OCI-LY1 (cell line): ENCODE results near the gene MAFG.

Experiments used
- H2AFZ ChIP-seq: fragments of 200-600 bp; sonication (generic), shearing (Covaris generic); 2 replicates; pipeline ENCODE4 v1.6.0; 2014; ENCODE audit warnings: antibody characterized with exemption, mild to moderate bottlenecking, low read length
- H3F3A ChIP-seq: fragments of 200-600 bp; sonication (generic), shearing (Covaris generic); 2 replicates; pipeline ENCODE4 v1.6.0; 2014; ENCODE audit warnings: mild to moderate bottlenecking, antibody characterized with exemption, low read length, moderate library complexity; ENCODE audit not compliant: insufficient read depth
- H3K27ac ChIP-seq: fragments of 200-600 bp; sonication (generic); 2 replicates; pipeline ENCODE4 v1.5.1; 2014; ENCODE audit warnings: low read length, mixed run types, mild to moderate bottlenecking, low read depth; ENCODE audit not compliant: poor library complexity, severe bottlenecking
- H3K27me3 ChIP-seq: fragments of 200-600 bp; sonication (generic); 2 replicates; pipeline ENCODE4 v1.6.0; 2014; ENCODE audit warnings: antibody characterized with exemption, mild to moderate bottlenecking, low read length, moderate library complexity; ENCODE audit not compliant: insufficient read depth
- H3K36me3 ChIP-seq: fragments of 200-600 bp; sonication (generic); 2 replicates; pipeline ENCODE4 v1.6.1; 2014; ENCODE audit warnings: mild to moderate bottlenecking, antibody characterized with exemption, low read length, moderate library complexity, mixed read lengths; ENCODE audit not compliant: insufficient read depth
- H3K4me1 ChIP-seq: fragments of 200-600 bp; sonication (generic); 2 replicates; pipeline ENCODE4 v1.5.1; 2014; ENCODE audit warnings: mild to moderate bottlenecking, low read length, moderate library complexity; ENCODE audit not compliant: insufficient read depth, severe bottlenecking
- H3K4me2 ChIP-seq: fragments of 200-600 bp; sonication (generic), shearing (Covaris generic); 2 replicates; pipeline ENCODE4 v1.6.1; 2014; ENCODE audit warnings: low read length
- H3K4me3 ChIP-seq: fragments of 200-600 bp; sonication (generic); 2 replicates; pipeline ENCODE4 v1.5.1; 2014; ENCODE audit warnings: low read length, low read depth, mild to moderate bottlenecking, mixed read lengths; ENCODE audit not compliant: poor library complexity, severe bottlenecking
- H3K79me2 ChIP-seq: fragments of 200-600 bp; shearing (Covaris generic); 2 replicates; pipeline ENCODE4 v1.6.1; 2016; ENCODE audit warnings: mixed run types, low read length, mixed read lengths; ENCODE audit not compliant: insufficient read depth
- H3K9ac ChIP-seq: fragments of 200-600 bp; sonication (generic), shearing (Covaris generic); 2 replicates; pipeline ENCODE4 v1.6.1; 2014; ENCODE audit warnings: mild to moderate bottlenecking, low read length, mixed read lengths
- H3K9me2 ChIP-seq: fragments of 200-600 bp; sonication (generic), shearing (Covaris generic); 2 replicates; pipeline ENCODE4 v1.6.1; 2014; ENCODE audit warnings: low read depth, mild to moderate bottlenecking, low read length, mixed read lengths
- H3K9me3 ChIP-seq: fragments of 200-600 bp; shearing (Covaris generic); 2 replicates; pipeline ENCODE4 v1.6.1; 2014; ENCODE audit warnings: low read length, mixed read lengths
- H4K20me1 ChIP-seq: fragments of 200-600 bp; sonication (generic), shearing (Covaris generic); 2 replicates; pipeline ENCODE4 v1.6.0; 2016; ENCODE audit warnings: mild to moderate bottlenecking, low read length; ENCODE audit not compliant: insufficient read depth
- EZH2 ChIP-seq: fragments of 200-600 bp; sonication (generic), shearing (Covaris generic); IDR thresholded peaks from 2 replicates; pipeline ENCODE4 v1.8.0; 2017; ENCODE audit warnings: borderline replicate concordance, mixed run types, mild to moderate bottlenecking, antibody characterized with exemption, low read length, moderate library complexity, mixed read lengths
- TF ChIP-seq, protein P1 (sequence below): fragments of 200-600 bp; sonication (generic), shearing (Covaris generic); IDR thresholded peaks from 2 replicates; pipeline ENCODE4 v1.5.1; 2017; ENCODE audit warnings: mild to moderate bottlenecking, antibody characterized with exemption, low read length, moderate library complexity, mixed read lengths

The MAFG gene

DNA sequence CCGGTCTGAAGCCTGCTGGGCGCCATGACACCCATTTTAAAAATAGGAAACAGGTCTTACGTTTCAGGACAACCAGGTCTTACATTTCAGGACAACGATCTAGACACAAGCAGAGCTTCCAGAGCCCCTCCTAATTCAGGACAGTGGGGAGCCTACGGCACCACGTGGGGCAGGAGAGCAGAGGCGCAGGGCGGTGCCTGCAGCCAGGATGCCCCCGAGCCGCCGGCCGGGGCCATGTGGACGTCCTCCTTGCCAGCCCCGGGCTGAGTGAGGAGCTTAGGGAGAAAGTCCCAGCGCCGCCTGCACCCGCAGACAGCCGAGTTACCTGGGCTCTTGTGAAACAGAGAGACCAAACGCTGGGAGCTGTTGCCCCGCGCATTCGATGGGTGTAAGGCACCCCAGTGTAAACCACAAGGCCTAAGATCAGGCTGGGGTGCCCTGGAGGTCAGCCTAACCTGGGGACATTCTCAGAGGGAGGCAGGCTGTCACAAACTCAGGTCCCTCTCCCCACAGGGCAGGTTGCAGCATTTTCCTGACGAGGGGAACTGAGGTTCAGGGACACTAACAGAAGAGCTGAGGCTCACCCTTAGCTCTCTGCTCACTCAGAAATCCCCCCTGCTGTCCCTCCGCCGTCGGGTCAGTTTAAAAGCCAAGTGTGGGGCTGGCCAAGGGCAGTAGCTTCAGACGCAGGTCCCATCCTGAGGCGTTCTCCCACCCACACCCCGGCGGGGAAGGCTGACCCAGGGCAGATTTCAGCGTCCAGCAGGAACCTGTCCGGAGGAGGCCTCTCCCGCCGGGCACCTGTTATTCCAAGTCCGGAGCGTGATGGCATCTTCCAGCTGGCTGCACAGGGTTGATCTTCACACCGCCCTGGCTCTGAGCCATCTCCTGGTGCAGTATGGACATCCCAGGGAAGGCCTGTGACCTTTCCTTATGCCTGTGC, 35.2 kb upstream of the MAFG start:
- Histone ChIP-seq H3K4me3 (no peak overlapping the region), H3K27ac (no peak overlapping the region), H3K4me1 (peaks cover 20% of the 10 kb centered on the region), H3K4me2 (no peak overlapping the region), H3F3A (no peaks in the 10 kb centered on the region), H3K9me3 (no peaks in the 10 kb centered on the region), H3K79me2 (no peaks in the 10 kb centered on the region), H3K27me3 (peaks cover 23% of the 10 kb centered on the region; the same call in 1 of the 2 replicates), H3K9ac (no peak overlapping the region), H3K9me2 (no peaks in the 10 kb centered on the region), H4K20me1 (no peaks in the 10 kb centered on the region), H2AFZ (no peak overlapping the region), H3K36me3 (no peaks in the 10 kb centered on the region)
- TF ChIP-seq, protein P1, sequence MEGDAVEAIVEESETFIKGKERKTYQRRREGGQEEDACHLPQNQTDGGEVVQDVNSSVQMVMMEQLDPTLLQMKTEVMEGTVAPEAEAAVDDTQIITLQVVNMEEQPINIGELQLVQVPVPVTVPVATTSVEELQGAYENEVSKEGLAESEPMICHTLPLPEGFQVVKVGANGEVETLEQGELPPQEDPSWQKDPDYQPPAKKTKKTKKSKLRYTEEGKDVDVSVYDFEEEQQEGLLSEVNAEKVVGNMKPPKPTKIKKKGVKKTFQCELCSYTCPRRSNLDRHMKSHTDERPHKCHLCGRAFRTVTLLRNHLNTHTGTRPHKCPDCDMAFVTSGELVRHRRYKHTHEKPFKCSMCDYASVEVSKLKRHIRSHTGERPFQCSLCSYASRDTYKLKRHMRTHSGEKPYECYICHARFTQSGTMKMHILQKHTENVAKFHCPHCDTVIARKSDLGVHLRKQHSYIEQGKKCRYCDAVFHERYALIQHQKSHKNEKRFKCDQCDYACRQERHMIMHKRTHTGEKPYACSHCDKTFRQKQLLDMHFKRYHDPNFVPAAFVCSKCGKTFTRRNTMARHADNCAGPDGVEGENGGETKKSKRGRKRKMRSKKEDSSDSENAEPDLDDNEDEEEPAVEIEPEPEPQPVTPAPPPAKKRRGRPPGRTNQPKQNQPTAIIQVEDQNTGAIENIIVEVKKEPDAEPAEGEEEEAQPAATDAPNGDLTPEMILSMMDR = no peak
- no peak for TF ChIP-seq EZH2

- no peaks in the 10 kb centered on the region for H3F3A ChIP-seq
- H3K9me3 ChIP-seq = no peaks in the 10 kb centered on the region
- H3K79me2 ChIP-seq = no peaks in the 10 kb centered on the region
- TF ChIP-seq EZH2 = no peak
- H3K4me1 ChIP-seq = peaks cover 10% of the 10 kb centered on the region
- H4K20me1 ChIP-seq = no peaks in the 10 kb centered on the region
- H3K4me2 ChIP-seq = no peak overlapping the region
- no peak overlapping the region for H3K9ac ChIP-seq
- no peak overlapping the region for H3K4me3 ChIP-seq
- H3K27ac ChIP-seq = no peak overlapping the region
- H3K9me2 ChIP-seq = no peaks in the 10 kb centered on the region
- H3K27me3 ChIP-seq = peaks cover 25% of the 10 kb centered on the region; the same call in 1 of the 2 replicates
- no peak overlapping the region for H2AFZ ChIP-seq
- H3K36me3 ChIP-seq = no peaks in the 10 kb centered on the region
These were observed 34.3 kb upstream of the MAFG start for GRCh38 chr17:81961521-81962498.

GRCh38 chr17:81961087-81961511, 33.6 kb upstream of the MAFG start, which contains the start of gene NOTUM:
NOTUM (minus strand) TSS chr17:81961187; CDS start chr17:81960909, 278 bp downstream.
- peaks cover 30% of the 10 kb centered on the region; the same call in 1 of the 2 replicates for H3K27me3 ChIP-seq
- H3K9me2 ChIP-seq = no peaks in the 10 kb centered on the region
- no peaks in the 10 kb centered on the region for H4K20me1 ChIP-seq
- peaks cover 10% of the 10 kb centered on the region for H3K4me1 ChIP-seq
- no peak within 1 kb of the TSS for H3K9ac ChIP-seq
- H2AFZ ChIP-seq = no peak within 1 kb of the TSS
- H3K36me3 ChIP-seq = no peaks in the 10 kb centered on the region
- peak within 1 kb of the TSS; percentile 67 for H3K4me2 ChIP-seq
- no peaks in the 10 kb centered on the region for H3F3A ChIP-seq
- H3K9me3 ChIP-seq = no peaks in the 10 kb centered on the region
- no peak within 1 kb of the TSS for H3K27ac ChIP-seq
- H3K4me3 ChIP-seq = peak within 1 kb of the TSS; percentile 48
- H3K79me2 ChIP-seq = no peaks in the 10 kb centered on the region
- TF ChIP-seq EZH2 = no peak
- TF ChIP-seq, protein P1 = no peak
